ENCODE results near the gene SH3BP1.

GRCh38 chr22:37617431-37617830 is 22.0 kb upstream of the SH3BP1 start:
- TF ChIP-seq, protein P1, sequence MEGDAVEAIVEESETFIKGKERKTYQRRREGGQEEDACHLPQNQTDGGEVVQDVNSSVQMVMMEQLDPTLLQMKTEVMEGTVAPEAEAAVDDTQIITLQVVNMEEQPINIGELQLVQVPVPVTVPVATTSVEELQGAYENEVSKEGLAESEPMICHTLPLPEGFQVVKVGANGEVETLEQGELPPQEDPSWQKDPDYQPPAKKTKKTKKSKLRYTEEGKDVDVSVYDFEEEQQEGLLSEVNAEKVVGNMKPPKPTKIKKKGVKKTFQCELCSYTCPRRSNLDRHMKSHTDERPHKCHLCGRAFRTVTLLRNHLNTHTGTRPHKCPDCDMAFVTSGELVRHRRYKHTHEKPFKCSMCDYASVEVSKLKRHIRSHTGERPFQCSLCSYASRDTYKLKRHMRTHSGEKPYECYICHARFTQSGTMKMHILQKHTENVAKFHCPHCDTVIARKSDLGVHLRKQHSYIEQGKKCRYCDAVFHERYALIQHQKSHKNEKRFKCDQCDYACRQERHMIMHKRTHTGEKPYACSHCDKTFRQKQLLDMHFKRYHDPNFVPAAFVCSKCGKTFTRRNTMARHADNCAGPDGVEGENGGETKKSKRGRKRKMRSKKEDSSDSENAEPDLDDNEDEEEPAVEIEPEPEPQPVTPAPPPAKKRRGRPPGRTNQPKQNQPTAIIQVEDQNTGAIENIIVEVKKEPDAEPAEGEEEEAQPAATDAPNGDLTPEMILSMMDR (IDR thresholded peaks at IDR 0.05), result no peak
- TF ChIP-seq POLR2AphosphoS5 (IDR thresholded peaks at IDR 0.05; ENCODE audit: insufficient read depth in 1 of 2, low read depth in 1 of 2) (no peak), POLR2A (IDR thresholded peaks at IDR 0.05) (no peak)
